Stimulated activated CD8-positive, alpha-beta memory T cell treated with anti-CD3 and anti-CD28 coated beads, Interleukin-12 subunit alpha, Interleukin-12 subunit beta, amount 100 ng/mL, for 24 hours (primary cell): ENCODE data around the gene PTCD1.

Experiments used
- DNase-seq: peaks from one replicate; pipeline ENCODE4 v3.0.0-alpha.2; 2020; ENCODE audit errors: extremely low read depth

Gene PTCD1

GRCh38 chr7:99438573-99439480, at the start of gene PTCD1, which contains the start of gene CPSF4:
TSS of gene PTCD1 (minus strand) at chr7:99438798. CDS start at chr7:99435242, 3,556 bp downstream.
TSS of gene CPSF4 (plus strand) at chr7:99438943. CDS start at chr7:99439083, 140 bp downstream.
- DNase-seq: peak; percentile 85

- no peak for DNase-seq
Observed at GRCh38 chr7:99485094-99485493, 46.5 kb upstream of the PTCD1 start.

- no peak for DNase-seq
Observed at GRCh38 chr7:99478464-99479440, 40.2 kb upstream of the PTCD1 start.

GRCh38 chr7:99476107-99476506, 37.5 kb upstream of the PTCD1 start:
- DNase-seq: no peak

DNA sequence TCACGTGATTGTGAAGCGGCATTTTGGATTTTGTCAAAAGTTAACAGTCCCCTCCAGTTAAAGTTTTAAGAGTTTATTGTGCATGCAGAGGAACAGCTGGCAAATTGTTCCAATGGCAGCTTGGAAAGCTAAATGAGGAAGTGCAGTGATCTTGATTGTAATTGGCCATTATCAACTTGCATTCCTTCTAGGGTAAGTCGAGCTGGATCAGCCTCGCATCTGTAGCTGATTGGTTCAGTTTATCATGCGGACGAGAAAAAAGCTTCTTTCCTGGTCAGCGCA, 34.7 kb upstream of the PTCD1 start:
- DNase-seq: no peak

GRCh38 chr7:99472561-99473314, 34.1 kb upstream of the PTCD1 start, which contains the start of gene ZNF789:
TSS of gene ZNF789 (plus strand) at chr7:99472890. CDS start at chr7:99476457, 3,567 bp downstream.
- DNase-seq: peak; percentile 98

GRCh38 chr7:99469381-99470065, 30.9 kb upstream of the PTCD1 start:
- DNase-seq: no peak

DNA sequence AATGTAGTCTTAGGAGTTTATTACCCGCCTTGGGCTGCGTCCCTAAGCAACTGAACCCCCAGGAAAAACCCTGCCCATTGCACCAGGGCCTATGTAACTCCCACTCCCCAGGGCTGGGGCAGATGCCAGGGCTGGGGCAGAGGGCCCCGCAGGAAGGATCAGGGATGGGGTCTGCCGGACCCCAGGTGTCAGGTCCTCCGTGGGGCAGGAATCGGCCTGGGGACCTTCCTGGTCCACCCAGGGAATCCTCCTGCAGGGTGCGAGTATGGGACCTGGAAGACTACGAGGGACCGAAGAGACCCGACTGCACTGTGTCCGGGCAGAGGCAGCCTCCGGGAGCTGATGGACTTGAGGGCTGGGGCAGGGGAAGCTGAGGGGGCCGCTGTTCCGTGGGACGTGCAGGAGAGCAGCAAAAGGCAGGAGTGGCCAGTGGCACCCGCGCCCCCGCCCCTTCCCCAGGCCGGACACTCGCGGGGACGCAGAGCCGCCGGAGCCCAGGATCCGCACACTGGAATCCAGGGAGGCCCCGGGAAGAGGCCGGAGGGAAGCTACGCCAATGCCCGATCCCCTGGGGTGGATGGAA, 29.8 kb upstream of the PTCD1 start:
- no peak for DNase-seq

GRCh38 chr7:99465421-99465768, 26.8 kb upstream of the PTCD1 start:
- no peak for DNase-seq

DNA sequence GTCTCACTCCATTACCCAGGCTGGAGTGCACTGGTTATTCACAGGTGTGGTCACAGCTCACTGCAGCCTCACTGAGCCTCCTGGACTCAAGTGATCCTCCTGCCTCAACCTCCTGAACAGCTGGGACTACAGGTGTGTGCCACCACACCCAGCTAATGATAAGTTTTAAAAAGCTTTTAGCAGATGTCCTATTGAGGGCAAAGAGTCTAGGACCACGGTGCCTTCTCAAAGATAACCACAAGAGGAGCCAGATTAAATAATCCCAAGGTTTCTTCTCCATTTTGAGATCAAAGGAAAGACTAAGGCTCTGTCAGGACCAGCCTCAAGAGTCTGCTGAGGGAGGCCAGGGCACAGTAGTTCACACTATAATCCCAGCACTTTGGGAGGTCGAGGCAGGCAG, 22.6 kb upstream of the PTCD1 start:
- no peak for DNase-seq

DNA sequence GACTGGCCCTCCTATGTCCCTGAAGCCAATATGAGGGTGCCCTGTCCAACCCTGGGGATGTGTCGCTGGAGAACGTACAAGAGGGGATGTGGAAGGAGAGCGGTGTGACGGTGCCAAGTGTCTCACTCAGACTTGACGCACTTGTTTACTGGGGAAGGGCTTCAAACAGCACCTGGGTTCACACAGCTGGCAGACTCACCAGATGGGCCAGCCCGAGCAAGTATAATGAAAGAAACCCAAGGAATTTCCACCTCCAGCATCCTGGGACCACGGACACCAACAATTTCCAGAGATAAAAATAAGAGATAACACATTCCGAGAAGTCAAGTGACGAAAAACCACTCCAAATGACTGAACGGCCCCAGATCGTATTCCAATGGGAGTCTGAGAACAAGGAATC, 22.1 kb upstream of the PTCD1 start:
- no peak for DNase-seq

DNA sequence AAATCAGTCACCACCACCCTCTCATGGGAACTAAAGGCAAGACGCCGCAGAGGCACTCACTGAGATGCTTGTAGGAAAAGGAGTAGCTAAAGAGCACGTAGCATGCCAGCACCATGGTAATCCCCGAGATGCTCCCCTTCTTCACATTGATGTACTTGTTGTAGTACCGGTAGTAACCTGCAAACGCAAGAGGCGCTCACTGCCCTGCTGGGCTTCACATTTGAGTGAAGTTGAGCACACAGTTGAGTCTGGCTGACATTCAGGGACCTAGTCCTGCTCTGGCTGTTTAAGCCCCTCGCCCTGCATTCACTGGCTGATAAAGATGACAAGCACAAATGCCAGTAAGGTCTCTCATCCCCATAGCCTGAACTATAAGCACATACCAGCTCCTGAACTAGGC, 20.5 kb upstream of the PTCD1 start:
- DNase-seq: no peak

DNA sequence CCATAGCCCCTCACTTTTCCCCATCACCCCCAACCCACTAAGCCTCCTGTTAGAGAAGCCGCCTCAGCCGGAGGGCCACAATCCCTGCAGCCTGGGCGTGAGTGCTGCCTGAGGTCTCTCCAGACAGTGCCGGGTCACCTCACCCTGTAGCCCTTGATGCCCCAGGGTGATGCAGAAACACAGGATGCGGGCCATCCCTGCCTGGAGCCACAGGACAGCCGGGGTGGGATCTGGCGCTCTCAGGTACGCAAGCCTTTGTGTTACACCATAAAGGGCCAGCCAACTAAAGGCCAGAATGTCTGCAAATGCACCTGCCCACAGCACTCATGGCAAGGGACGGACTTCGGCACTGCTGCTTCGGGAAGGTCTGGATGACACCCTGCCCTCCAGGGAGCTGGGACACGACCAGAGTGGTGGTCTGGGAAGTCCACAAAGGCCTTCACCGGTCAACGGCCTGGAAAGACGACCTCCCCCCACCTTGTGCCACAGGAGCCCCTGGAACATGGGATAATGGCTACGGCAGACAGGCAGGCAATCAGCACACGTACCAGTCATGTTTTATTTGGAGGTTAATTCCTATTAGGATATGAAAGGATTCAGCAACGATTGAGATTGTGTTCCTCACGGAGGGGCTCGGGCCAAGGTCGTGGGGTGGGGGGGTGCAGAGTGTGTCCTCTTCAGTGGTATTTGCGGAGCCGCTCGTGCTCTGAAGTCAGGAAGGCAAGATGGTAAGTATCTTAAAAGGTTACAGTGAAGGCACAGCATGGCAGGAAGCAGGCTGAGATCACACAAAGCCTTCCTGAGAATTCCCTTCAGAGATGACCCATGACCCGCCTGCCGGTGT, 19.3 kb upstream of the PTCD1 start:
- no peak for DNase-seq

- DNase-seq: no peak
Observed at GRCh38 chr7:99457050-99457649, 18.6 kb upstream of the PTCD1 start.

DNA sequence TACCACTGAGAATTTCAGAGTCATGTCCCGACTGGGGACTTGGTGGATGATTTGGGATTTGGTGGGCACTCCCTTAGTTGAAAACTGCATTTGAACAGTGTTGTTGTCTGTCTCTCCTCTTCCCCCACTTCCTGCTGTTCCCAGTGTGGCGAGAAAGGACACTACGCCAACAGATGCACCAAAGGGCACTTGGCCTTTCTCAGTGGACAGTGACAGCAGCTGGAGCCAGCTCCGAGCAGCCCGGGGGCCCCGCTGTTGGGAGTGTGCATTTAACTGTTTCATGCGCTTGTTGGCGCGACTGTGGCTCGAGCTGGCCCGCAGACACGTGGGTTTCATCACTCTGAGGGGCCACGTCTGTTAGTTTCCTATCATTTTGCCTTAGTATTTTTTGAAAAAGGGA, 17.7 kb upstream of the PTCD1 start:
- DNase-seq: no peak

DNA sequence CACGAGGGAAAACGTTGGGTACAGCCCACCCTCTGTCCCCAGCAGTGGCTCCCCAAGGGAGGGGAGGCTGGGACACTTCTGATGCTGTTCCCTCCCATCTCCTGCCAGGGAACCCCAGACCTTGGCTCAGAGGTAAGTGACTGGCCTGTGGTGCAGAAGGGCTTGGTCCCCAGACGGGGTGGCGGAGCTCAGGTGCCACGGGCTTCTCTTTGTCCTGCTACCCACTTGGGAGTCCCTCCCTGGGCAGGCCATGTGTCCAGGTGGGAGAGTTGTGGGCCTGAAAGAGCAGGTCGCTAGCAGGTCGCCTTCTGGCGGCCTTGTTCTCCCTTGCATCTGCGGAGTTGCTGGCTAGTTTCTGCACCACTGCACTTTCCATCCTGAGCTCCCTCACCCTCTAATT, 17.3 kb upstream of the PTCD1 start:
- DNase-seq: no peak

- no peak for DNase-seq
Observed at GRCh38 chr7:99453105-99453504, 14.5 kb upstream of the PTCD1 start.

DNA sequence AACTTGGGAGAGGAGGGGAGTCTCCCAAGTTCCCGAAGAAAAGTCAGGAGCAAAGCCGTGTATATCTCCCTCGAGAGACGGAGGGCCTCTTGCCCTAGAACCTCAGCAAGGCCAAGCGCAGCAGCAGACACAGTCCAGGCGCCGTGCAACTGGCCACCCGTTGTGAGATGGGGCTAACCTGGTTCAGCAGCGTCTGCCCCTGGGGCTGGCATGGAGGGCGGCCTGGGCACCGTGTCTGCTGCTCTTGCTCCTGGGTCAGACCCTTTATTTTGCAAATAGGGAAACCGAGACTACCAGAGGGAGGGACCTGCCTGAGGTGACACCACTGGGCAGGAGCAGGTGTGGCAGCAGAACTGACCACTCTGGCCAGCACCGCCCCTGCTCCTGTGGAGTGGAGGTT, 13.9 kb upstream of the PTCD1 start:
- DNase-seq: no peak

GRCh38 chr7:99451936-99452335, 13.3 kb upstream of the PTCD1 start:
- DNase-seq: no peak

- DNase-seq: no peak
Observed at GRCh38 chr7:99449326-99449725, 10.7 kb upstream of the PTCD1 start.
